GM12891 (cell line): ENCODE measurements around the gene SELENOW.

Source experiments
- PAX5 ChIP-seq: IDR thresholded peaks from 2 replicates; pipeline ENCODE4 v1.6.1; 2011; ENCODE audit warnings: low read length, moderate library complexity, mild to moderate bottlenecking; ENCODE audit not compliant: insufficient read depth, severe bottlenecking
- POLR2A ChIP-seq: IDR thresholded peaks from 2 replicates; pipeline ENCODE4 v1.6.1; 2011; ENCODE audit warnings: low read depth, low read length, control low read depth
- POLR2AphosphoS5 ChIP-seq: IDR thresholded peaks from 2 replicates; pipeline ENCODE4 v1.6.1; 2011; ENCODE audit warnings: low read depth, low read length, control low read depth
- POU2F2 ChIP-seq: IDR thresholded peaks from 2 replicates; pipeline ENCODE4 v1.6.1; 2011; ENCODE audit warnings: low read depth, mild to moderate bottlenecking, control low read depth, low read length, moderate library complexity
- SPI1 ChIP-seq: IDR thresholded peaks from 2 replicates; pipeline ENCODE4 v1.6.1; 2011; ENCODE audit warnings: low read depth, low read length, control low read depth
- TAF1 ChIP-seq: IDR thresholded peaks from 2 replicates; pipeline ENCODE4 v1.6.1; 2011; ENCODE audit warnings: low read depth, low read length, control low read depth

GRCh38 chr19:47756953-47757608, 21.4 kb upstream of the SELENOW start:
- TF ChIP-seq TAF1, result no peak
- no peak for TF ChIP-seq POLR2AphosphoS5
- no peak for TF ChIP-seq POLR2A
- TF ChIP-seq SPI1, result no peak
- TF ChIP-seq PAX5, result no peak
- TF ChIP-seq POU2F2, result no peak
